ENCODE data around the gene UBXN1.

The UBXN1 gene

GRCh38 chr11:62649486-62649885 lies 29.4 kb downstream of the UBXN1 start:
- no peaks in the 10 kb centered on the region for H3K9me3 ChIP-seq
- H3K27me3 ChIP-seq = no peaks in the 10 kb centered on the region
- H3K4me1 ChIP-seq (ENCODE audit: control insufficient read depth in 1 of 2, insufficient read depth in 1 of 2, low read depth in 1 of 2, low read length in 1 of 2) = peaks cover 24 to 38% of the 10 kb centered on the region in 2 experiments
- no peak for TF ChIP-seq CTCF (IDR thresholded peaks at IDR 0.05)
- no peak overlapping the region for H3K4me3 ChIP-seq (ENCODE audit: low read depth in 1 of 2, low read length in 1 of 2)
- H3K27ac ChIP-seq = no peak overlapping the region
- H3K36me3 ChIP-seq = peaks cover 18% of the 10 kb centered on the region

DNA sequence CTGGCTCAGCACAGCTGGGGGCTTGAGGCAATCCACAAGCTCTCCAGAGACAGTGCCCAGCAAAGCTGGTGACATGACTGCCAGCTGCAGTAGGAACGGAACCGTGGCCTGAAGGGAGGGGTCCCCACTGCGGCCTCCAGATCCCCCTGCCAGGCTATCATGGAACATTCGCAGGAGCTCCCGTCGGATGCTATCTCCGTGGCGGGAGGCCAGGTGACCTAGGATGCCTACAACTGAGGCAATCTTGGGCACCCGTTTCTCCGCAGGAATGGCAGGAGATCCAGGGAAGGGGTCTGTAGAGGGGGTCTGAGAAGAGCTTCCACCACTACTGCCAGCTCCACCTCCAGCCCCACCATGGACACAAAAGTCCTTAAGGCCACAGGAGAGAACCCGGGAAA lies 29.9 kb downstream of the UBXN1 start:
- TF ChIP-seq CTCF (IDR thresholded peaks at IDR 0.05) = no peak
- Histone ChIP-seq H3K27me3 (no peaks in the 10 kb centered on the region), H3K4me3 (ENCODE audit: low read depth in 1 of 2, low read length in 1 of 2) (no peak overlapping the region), H3K9me3 (no peaks in the 10 kb centered on the region), H3K36me3 (peaks cover 18% of the 10 kb centered on the region), H3K4me1 (ENCODE audit: control insufficient read depth in 1 of 2, insufficient read depth in 1 of 2, low read depth in 1 of 2, low read length in 1 of 2) (peaks cover 24 to 35% of the 10 kb centered on the region in 2 experiments), H3K27ac (no peak overlapping the region)

- peaks cover 18% of the 10 kb centered on the region for H3K36me3 ChIP-seq
- TF ChIP-seq CTCF (IDR thresholded peaks at IDR 0.05) = no peak
Observed at GRCh38 chr11:62648185-62648966, 30.5 kb downstream of the UBXN1 start.

GRCh38 chr11:62647609-62648005 lies 31.3 kb downstream of the UBXN1 start:
- peaks cover 24% of the 10 kb centered on the region for H3K36me3 ChIP-seq
- H3K9me3 ChIP-seq = no peaks in the 10 kb centered on the region
- peak overlapping the region; percentile 77 for H3K27ac ChIP-seq
- no peaks in the 10 kb centered on the region for H3K27me3 ChIP-seq
- H3K4me1 ChIP-seq (ENCODE audit: control insufficient read depth in 1 of 2, insufficient read depth in 1 of 2, low read depth in 1 of 2, low read length in 1 of 2) = peaks cover 19 to 26% of the 10 kb centered on the region in 2 experiments
- H3K4me3 ChIP-seq (ENCODE audit: low read depth in 1 of 2, low read length in 1 of 2) = no peak overlapping the region
- TF ChIP-seq CTCF (IDR thresholded peaks at IDR 0.05) = no peak

More at GRCh38 chr11:62648185-62648966, 30.5 kb downstream of the UBXN1 start:
- Histone ChIP-seq H3K9me3 (no peaks in the 10 kb centered on the region), H3K27ac (peak overlapping the region; percentile 77), H3K27me3 (no peaks in the 10 kb centered on the region), H3K4me3 (ENCODE audit: low read depth in 1 of 2, low read length in 1 of 2) (no peak overlapping the region), H3K4me1 (ENCODE audit: control insufficient read depth in 1 of 2, insufficient read depth in 1 of 2, low read depth in 1 of 2, low read length in 1 of 2) (peaks cover 24 to 31% of the 10 kb centered on the region in 2 experiments)

GRCh38 chr11:62646825-62647608 lies 31.9 kb downstream of the UBXN1 start:
- peaks cover 26% of the 10 kb centered on the region for H3K36me3 ChIP-seq
- no peak for TF ChIP-seq CTCF (IDR thresholded peaks at IDR 0.05)
- peak overlapping the region; percentile 77 for H3K27ac ChIP-seq
- peak overlapping the region; percentile 81 to 88 for H3K4me3 ChIP-seq (ENCODE audit: low read depth in 1 of 2, low read length in 1 of 2)
- no peaks in the 10 kb centered on the region for H3K27me3 ChIP-seq
- H3K9me3 ChIP-seq = no peaks in the 10 kb centered on the region
- H3K4me1 ChIP-seq (ENCODE audit: control insufficient read depth in 1 of 2, insufficient read depth in 1 of 2, low read depth in 1 of 2, low read length in 1 of 2) = peaks cover 14 to 20% of the 10 kb centered on the region in 2 experiments

Measured in neutrophil (primary cell).